D721Med (cell line): ENCODE data around the gene IL6R.
"Not testable (repeated sequence)": the region's sequence is repeated elsewhere in the genome, so short reads cannot be mapped to it uniquely, and the experiment has no call there.

Experiments
- DNase-seq: peaks from one replicate; pipeline ENCODE4 v3.0.0; 2011; ENCODE audit warnings: low spot score; ENCODE audit not compliant: insufficient read length
- FAIRE-seq: peaks from 2 replicates; lab custom pipeline; 2011; peaks lifted over from hg19 to GRCh38; lab: Jason Lieb, UNC
- CTCF ChIP-seq: IDR thresholded peaks from 2 replicates; pipeline ENCODE4 v1.5.1; 2012; ENCODE audit warnings: mild to moderate bottlenecking, control low read depth; ENCODE audit not compliant: insufficient read depth; ENCODE audit errors: missing control alignments

The IL6R gene

GRCh38 chr1:154420961-154421924, 16.1 kb downstream of the IL6R start:
- no peak for TF ChIP-seq CTCF
- no peak for DNase-seq
- FAIRE-seq: no peak

DNA sequence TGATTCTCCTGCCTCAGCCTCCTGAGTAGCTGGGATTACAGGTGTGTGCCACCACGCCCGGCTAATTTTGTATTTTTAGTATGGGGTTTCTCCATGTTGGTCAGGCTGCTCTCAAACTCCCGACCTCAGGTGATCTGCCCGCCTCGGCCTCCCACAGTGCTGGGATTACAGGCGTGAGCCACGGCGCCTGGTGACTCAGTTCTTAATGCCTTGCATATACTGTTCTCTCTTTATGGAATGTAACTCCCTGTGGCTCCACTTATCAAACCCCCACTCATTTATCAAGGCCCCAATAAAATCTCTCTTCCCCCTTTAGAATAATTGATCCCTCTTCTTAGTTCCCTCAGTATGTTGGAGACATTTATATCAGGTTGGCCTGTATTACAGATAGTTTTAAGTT, 16.9 kb downstream of the IL6R start:
- DNase-seq: not testable (repeated sequence)

GRCh38 chr1:154422521-154422920, 17.4 kb downstream of the IL6R start:
- FAIRE-seq: no peak
- no peak for DNase-seq
- TF ChIP-seq CTCF: no peak

More for the DNA sequence above, 16.9 kb downstream of the IL6R start:
- not testable (repeated sequence) for FAIRE-seq

- no peak for TF ChIP-seq CTCF
- DNase-seq (no peak), FAIRE-seq (no peak)
Observed at GRCh38 chr1:154423304-154423987, 18.3 kb downstream of the IL6R start.

GRCh38 chr1:154423988-154424326, 18.8 kb downstream of the IL6R start:
- no peak for FAIRE-seq
- no peak for DNase-seq
- TF ChIP-seq CTCF: no peak

DNA sequence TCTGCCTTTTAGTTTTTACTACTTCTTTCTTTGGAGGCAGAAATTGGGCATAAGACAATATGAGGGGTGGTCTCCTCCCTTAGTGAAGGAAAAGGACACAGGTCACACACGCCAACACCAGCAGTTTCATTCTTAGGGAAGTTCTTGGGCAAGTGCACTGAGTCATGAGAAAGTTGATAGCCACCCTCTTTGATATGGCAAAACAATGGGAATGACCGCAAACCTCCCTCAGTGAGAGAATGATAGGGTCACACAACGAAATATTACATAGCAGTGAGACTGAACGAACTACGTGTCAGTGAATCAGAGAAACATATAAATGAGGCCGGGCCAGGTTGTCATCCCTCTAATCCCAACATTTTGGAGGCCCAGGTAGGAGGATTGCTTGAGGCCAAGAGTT, 20.0 kb downstream of the IL6R start:
- TF ChIP-seq CTCF: no peak
- no peak for FAIRE-seq
- DNase-seq: no peak

DNA sequence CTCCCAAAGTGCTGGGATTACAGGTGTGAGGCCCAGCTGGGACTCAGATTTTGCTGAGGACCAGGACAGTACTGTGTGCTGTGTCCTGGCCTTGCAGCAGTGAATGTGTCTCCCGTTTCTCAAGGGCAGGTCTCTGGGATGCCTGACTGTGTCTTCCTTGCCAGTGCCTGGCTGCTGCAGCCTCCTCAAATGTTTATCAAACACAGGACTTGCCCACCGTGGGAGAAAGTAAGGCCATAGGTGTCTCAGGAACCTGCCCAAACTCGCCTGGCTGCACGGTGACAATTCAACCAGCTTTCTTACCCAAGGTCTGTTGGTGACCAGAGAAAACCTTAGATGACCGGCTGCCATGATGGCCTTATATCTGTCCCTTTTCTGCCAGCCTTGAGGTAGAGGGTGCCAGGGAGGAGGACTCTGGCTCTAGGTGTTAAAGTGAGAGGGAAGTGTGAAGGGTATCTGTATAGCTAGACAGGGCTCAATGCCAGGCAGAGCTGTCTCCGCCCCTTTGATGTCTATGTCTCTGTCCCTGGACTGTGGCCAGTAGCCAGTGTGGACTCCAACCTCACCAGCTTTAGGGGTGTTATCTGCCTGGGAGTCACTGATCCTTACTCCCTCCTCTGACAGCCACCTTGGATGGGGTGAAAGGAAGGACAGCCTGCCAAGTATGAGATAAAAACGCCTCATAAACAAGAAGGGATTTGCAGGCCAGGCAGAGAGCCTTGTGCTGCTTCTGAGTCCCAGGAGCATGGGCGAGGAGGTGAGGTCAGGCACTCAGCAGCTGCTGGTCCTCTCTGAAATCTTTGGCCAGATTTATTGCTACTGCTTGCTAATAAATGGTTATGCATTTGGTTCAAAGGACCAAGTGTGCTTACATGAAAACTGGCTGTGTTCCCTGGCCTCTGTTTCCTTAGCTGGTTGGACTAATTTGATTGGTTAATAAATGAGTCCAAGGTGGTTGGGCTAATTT, 22.3 kb downstream of the IL6R start:
- FAIRE-seq (no peak), DNase-seq (no peak)
- no peak for TF ChIP-seq CTCF
